NCI-H2196 treated with DMSO at 0.1 percent for 48 hours (cell line): ENCODE data around the gene UBR4.
A peak's percentile ranks its signal among the peaks of the same experiment; 100 is the strongest.
"Not testable (repeated sequence)": the region's sequence is repeated elsewhere in the genome, so short reads cannot be mapped to it uniquely, and the experiment has no call there.

Experiments
- DNase-seq: peaks from one replicate; lab custom pipeline; 2025; ENCODE audit not compliant: unreplicated experiment; lab: John Stamatoyannopoulos, UW

UBR4 gene

GRCh38 chr1:19209990-19210771, at the start of gene UBR4:
Gene UBR4, minus strand, starts transcription at chr1:19210266. Its CDS starts 18 bp downstream, at chr1:19210248.
- peak; percentile 94 for DNase-seq

- DNase-seq = no peak
Observed at GRCh38 chr1:19258353-19258752, 48.3 kb upstream of the UBR4 start.

- no peak for DNase-seq
Observed at GRCh38 chr1:19257178-19257914, 47.3 kb upstream of the UBR4 start.

GRCh38 chr1:19256301-19256700, 46.2 kb upstream of the UBR4 start:
- DNase-seq = not testable (repeated sequence)

- DNase-seq = no peak
Observed at GRCh38 chr1:19255288-19255687, 45.2 kb upstream of the UBR4 start.

- DNase-seq = no peak
Observed at GRCh38 chr1:19254416-19254815, 44.4 kb upstream of the UBR4 start.

- peak; percentile 46 for DNase-seq
Observed at GRCh38 chr1:19251305-19252196, 41.5 kb upstream of the UBR4 start, which contains the start of the genes EMC1 and MRTO4. Gene EMC1, minus strand, starts transcription at chr1:19251524. Its CDS starts 15 bp downstream, at chr1:19251509. Gene MRTO4, plus strand, starts transcription at chr1:19251805. Its CDS starts 31 bp downstream, at chr1:19251836.

GRCh38 chr1:19250629-19251304, 40.7 kb upstream of the UBR4 start:
- no peak for DNase-seq

GRCh38 chr1:19240673-19241538, 30.8 kb upstream of the UBR4 start:
- peak; percentile 58 for DNase-seq

- no peak for DNase-seq
Observed at GRCh38 chr1:19239876-19240275, 29.8 kb upstream of the UBR4 start.

GRCh38 chr1:19234224-19234623, 24.2 kb upstream of the UBR4 start:
- DNase-seq = no peak

- peak; percentile 91 for DNase-seq
Observed at GRCh38 chr1:19232524-19232846, 22.4 kb upstream of the UBR4 start.

GRCh38 chr1:19231736-19232523, 21.9 kb upstream of the UBR4 start:
- not testable (repeated sequence) for DNase-seq

GRCh38 chr1:19229828-19230325, 19.8 kb upstream of the UBR4 start:
- no peak for DNase-seq

- DNase-seq = no peak
Observed at GRCh38 chr1:19229229-19229628, 19.2 kb upstream of the UBR4 start.

GRCh38 chr1:19222979-19223824, 13.1 kb upstream of the UBR4 start:
- DNase-seq = no peak

- DNase-seq = no peak
Observed at GRCh38 chr1:19222573-19222972, 12.5 kb upstream of the UBR4 start.

GRCh38 chr1:19220991-19221390, 10.9 kb upstream of the UBR4 start:
- DNase-seq = peak; percentile 15
